Kidney epithelial cell (primary cell): ENCODE measurements around the gene EFHC1. TPM values are rescaled to one million over a fixed set of nuclear protein-coding genes. Genes with fewer than 3 reads are reported as not detected.

Experiments
- DNase-seq: peaks from one replicate; pipeline ENCODE4 v3.0.0-alpha.2; 2010; ENCODE audit warnings: low read depth
- H3K27me3 ChIP-seq: 2 replicates; pipeline ENCODE4 v1.6.0; 2011; ENCODE audit warnings: low read length; ENCODE audit not compliant: control insufficient read depth, insufficient read depth
- H3K36me3 ChIP-seq: 2 replicates; pipeline ENCODE4 v1.5.1; 2011; ENCODE audit warnings: low read length; ENCODE audit not compliant: control insufficient read depth, insufficient read depth
- H3K4me3 ChIP-seq: 2 replicates; pipeline ENCODE4 v1.5.1; 2011; ENCODE audit warnings: low read depth, mild to moderate bottlenecking, control low read depth, low read length
- CTCF ChIP-seq: IDR thresholded peaks from 2 replicates; pipeline ENCODE4 v1.5.1; 2011; ENCODE audit warnings: mild to moderate bottlenecking, moderate library complexity, low read length, control low read depth, inconsistent platforms; ENCODE audit not compliant: insufficient read depth, poor library complexity, severe bottlenecking
- total RNA-seq: library from RNA; depleted of rRNA; stranded (reverse); fragments of >200 nt; gene quantifications from 2 replicates; pipeline ENCODE4 v1.2.3, GENCODE V29; 2015

The EFHC1 gene
- total RNA-seq, 1 donor from 2014 or later = 22.9 TPM

DNA sequence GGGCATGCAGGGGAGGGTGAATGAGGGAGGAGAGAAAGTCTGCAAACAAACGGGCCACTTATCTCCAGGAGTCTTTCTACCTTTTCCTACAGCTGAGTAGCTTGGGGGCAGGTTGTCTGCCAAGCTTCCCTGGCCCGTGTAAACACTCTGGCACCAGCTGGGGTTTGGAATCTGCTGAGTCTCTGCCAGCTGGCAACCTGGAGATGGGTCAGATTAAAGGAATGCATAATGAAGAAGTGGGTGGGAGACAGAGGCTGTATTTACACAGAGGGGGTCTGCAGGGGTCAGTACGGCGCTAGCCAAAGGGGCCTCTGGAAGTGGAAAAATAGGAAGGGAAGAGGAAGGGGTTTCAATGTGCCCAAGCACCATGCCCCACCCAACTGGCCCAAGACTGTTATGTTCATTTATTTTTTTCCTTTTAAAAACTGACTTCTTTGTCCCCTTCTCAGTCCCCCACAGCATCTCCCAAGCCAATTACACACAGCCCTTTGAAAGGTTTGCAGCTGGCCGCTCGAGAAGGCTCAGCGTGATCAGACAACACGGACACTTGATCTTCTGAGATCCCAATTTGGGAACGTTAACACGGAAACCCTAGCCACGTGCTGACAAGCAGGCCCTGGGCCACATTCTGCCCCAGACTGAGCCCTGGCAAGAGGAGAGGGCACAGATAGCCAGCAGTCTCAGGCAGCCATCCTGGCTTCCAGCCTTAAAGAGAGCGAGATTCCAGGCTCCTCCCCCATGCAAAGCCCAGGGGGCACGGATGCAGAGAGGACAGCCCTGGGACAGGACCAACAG, 131.5 kb downstream of the EFHC1 start:
- peak; percentile 20 for TF ChIP-seq CTCF
- DNase-seq = peak; percentile 72
- no peaks in the 10 kb centered on the region for H3K36me3 ChIP-seq
- H3K4me3 ChIP-seq = no peak overlapping the region
- H3K27me3 ChIP-seq = no peaks in the 10 kb centered on the region

DNA sequence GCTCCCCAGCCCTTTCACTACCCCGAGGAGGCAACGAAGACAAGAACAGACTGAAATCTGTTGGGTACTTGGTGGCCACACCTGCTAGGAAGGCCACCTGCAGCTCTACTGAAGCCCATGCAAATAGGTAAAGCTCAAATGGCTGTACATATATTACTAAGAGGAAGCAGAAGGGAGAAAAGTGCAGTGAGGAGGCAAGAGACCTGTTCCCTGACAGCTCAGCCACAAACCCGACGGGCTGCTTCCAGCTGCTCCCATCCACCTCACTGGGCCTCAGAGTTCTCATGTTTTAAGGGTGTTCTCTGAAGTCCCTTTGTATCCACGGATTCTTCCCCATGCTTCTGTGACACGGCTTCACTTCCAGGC, 132.1 kb downstream of the EFHC1 start:
- TF ChIP-seq CTCF = no peak
- DNase-seq = no peak
- Histone ChIP-seq H3K27me3 (no peaks in the 10 kb centered on the region), H3K4me3 (no peak overlapping the region), H3K36me3 (no peaks in the 10 kb centered on the region)

DNA sequence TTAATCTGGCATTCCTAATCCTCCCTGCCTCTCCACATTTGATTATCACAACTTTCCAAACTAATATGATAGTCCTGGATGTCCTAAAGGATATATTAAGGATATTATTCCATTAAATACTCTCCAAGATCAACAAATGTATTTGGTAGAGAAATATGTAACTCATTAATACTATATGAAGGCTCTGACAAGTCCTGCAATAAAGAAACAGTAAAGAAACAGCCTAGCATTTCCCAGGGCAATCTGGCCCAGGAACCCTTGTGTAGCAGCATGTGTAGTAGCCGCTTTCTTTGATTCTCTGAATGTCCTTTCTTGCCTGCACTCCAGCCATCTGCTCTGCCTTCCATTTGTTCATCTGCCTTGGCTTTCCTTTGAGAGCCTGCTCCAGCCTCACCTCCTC, 133.0 kb downstream of the EFHC1 start:
- no peak for DNase-seq
- Histone ChIP-seq H3K27me3 (no peaks in the 10 kb centered on the region), H3K36me3 (no peaks in the 10 kb centered on the region), H3K4me3 (no peak overlapping the region)
- TF ChIP-seq CTCF = no peak

GRCh38 chr6:52553719-52554118, 133.6 kb downstream of the EFHC1 start:
- Histone ChIP-seq H3K36me3 (no peaks in the 10 kb centered on the region), H3K4me3 (no peak overlapping the region), H3K27me3 (no peaks in the 10 kb centered on the region)
- no peak for DNase-seq
- TF ChIP-seq CTCF = no peak

- no peak for DNase-seq
- Histone ChIP-seq H3K27me3 (no peaks in the 10 kb centered on the region), H3K4me3 (no peak overlapping the region), H3K36me3 (no peaks in the 10 kb centered on the region)
- TF ChIP-seq CTCF = no peak
Observed at GRCh38 chr6:52554684-52555280, 134.6 kb downstream of the EFHC1 start.
